ENCODE results near the gene UBE3B.

The UBE3B gene

DNA sequence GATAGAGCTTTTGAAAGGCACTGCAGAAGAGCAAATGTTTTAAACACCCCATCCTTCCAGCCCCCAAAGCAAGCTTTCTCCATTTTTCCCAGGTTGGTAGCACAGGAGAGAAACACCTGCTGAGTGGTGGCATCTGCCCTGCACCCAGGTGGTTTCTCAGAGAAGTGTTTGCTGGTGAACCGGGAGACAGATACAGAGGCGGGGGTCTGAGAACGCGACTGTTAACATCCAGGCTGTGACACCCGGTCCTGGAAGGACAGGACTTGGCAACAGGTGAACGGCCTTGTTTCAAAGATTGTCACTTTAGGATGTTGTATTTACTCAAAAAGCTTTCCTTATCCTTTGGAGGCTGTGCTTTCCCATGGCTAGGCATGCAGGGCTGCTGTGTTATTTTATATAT, 77.3 kb downstream of the UBE3B start:
- Histone ChIP-seq H3K4me1 (ENCODE audit: control insufficient read depth in 1 of 2, insufficient read depth in 1 of 2, low read depth in 1 of 2, low read length in 1 of 2) (no peaks in the 10 kb centered on the region), H3K27me3 (peaks cover 29% of the 10 kb centered on the region), H3K4me3 (ENCODE audit: low read depth in 1 of 2, low read length in 1 of 2) (no peak overlapping the region), H3K27ac (no peak overlapping the region), H3K9me3 (no peaks in the 10 kb centered on the region), H3K36me3 (no peaks in the 10 kb centered on the region)
- TF ChIP-seq, protein P1, sequence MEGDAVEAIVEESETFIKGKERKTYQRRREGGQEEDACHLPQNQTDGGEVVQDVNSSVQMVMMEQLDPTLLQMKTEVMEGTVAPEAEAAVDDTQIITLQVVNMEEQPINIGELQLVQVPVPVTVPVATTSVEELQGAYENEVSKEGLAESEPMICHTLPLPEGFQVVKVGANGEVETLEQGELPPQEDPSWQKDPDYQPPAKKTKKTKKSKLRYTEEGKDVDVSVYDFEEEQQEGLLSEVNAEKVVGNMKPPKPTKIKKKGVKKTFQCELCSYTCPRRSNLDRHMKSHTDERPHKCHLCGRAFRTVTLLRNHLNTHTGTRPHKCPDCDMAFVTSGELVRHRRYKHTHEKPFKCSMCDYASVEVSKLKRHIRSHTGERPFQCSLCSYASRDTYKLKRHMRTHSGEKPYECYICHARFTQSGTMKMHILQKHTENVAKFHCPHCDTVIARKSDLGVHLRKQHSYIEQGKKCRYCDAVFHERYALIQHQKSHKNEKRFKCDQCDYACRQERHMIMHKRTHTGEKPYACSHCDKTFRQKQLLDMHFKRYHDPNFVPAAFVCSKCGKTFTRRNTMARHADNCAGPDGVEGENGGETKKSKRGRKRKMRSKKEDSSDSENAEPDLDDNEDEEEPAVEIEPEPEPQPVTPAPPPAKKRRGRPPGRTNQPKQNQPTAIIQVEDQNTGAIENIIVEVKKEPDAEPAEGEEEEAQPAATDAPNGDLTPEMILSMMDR (IDR thresholded peaks at IDR 0.05) = no peak

- Histone ChIP-seq H3K4me3 (ENCODE audit: low read depth in 1 of 2, low read length in 1 of 2) (no peak overlapping the region), H3K27me3 (peaks cover 22% of the 10 kb centered on the region), H3K9me3 (no peaks in the 10 kb centered on the region), H3K4me1 (ENCODE audit: control insufficient read depth in 1 of 2, insufficient read depth in 1 of 2, low read depth in 1 of 2, low read length in 1 of 2) (no peaks in the 10 kb centered on the region), H3K36me3 (no peaks in the 10 kb centered on the region), H3K27ac (no peak overlapping the region)
- TF ChIP-seq, protein P1 (IDR thresholded peaks at IDR 0.05) = no peak
These were observed 78.2 kb downstream of the UBE3B start for GRCh38 chr12:109555431-109556315.

DNA sequence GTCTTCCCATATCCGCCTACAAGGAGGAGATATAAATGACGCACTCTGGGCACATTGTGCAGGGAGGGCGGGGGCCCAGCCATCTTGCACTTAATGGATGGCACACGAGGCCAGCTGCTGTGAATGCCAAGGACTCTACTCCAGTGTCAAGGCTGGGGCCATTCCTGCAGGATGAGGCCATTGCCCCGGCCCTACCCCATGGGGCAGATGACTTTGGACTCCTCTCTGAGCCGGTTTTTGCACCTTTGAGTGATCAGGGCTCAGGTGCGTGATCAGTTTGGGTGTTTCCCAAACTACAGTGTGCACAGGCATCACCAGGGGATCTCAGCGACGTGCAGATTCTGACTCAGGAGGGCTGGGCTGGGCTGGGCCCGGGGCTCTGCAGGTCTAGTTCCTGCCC, 79.8 kb downstream of the UBE3B start:
- Histone ChIP-seq H3K9me3 (no peaks in the 10 kb centered on the region), H3K27me3 (peaks cover 22% of the 10 kb centered on the region), H3K27ac (no peak overlapping the region), H3K4me1 (ENCODE audit: control insufficient read depth in 1 of 2, insufficient read depth in 1 of 2, low read depth in 1 of 2, low read length in 1 of 2) (no peaks in the 10 kb centered on the region), H3K4me3 (ENCODE audit: low read depth in 1 of 2, low read length in 1 of 2) (no peak overlapping the region), H3K36me3 (no peaks in the 10 kb centered on the region)
- TF ChIP-seq, protein P1 (IDR thresholded peaks at IDR 0.05) = no peak

- TF ChIP-seq, protein P1 (IDR thresholded peaks at IDR 0.05) = no peak
- Histone ChIP-seq H3K27ac (no peak overlapping the region), H3K4me3 (ENCODE audit: low read depth in 1 of 2, low read length in 1 of 2) (no peak overlapping the region), H3K9me3 (no peaks in the 10 kb centered on the region), H3K4me1 (ENCODE audit: control insufficient read depth in 1 of 2, insufficient read depth in 1 of 2, low read depth in 1 of 2, low read length in 1 of 2) (no peaks in the 10 kb centered on the region), H3K27me3 (peaks cover 18% of the 10 kb centered on the region), H3K36me3 (no peaks in the 10 kb centered on the region)
These were observed 80.4 kb downstream of the UBE3B start for GRCh38 chr12:109557805-109558204.

- TF ChIP-seq, protein P1 (IDR thresholded peaks at IDR 0.05) = no peak
- Histone ChIP-seq H3K36me3 (no peaks in the 10 kb centered on the region), H3K4me3 (ENCODE audit: low read depth in 1 of 2, low read length in 1 of 2) (no peak overlapping the region), H3K4me1 (ENCODE audit: control insufficient read depth in 1 of 2, insufficient read depth in 1 of 2, low read depth in 1 of 2, low read length in 1 of 2) (no peaks in the 10 kb centered on the region), H3K27ac (no peak overlapping the region), H3K9me3 (no peaks in the 10 kb centered on the region), H3K27me3 (peaks cover 11% of the 10 kb centered on the region)
These were observed 81.2 kb downstream of the UBE3B start for GRCh38 chr12:109558374-109559199.

Data from neutrophil (primary cell).